NCI-H460 (cell line): ENCODE measurements around the gene KRT33B. TPM values are rescaled to one million over a fixed set of nuclear protein-coding genes. Genes with fewer than 3 reads are reported as not detected.
"Not testable (repeated sequence)": the region's sequence is repeated elsewhere in the genome, so short reads cannot be mapped to it uniquely, and the experiment has no call there.

Experiments used
- DNase-seq: peaks from one replicate; pipeline ENCODE4 v3.0.0-alpha.2; 2016; ENCODE audit warnings: low read depth; ENCODE audit errors: extremely low read depth
- total RNA-seq: library from RNA; depleted of rRNA; stranded (reverse); fragments of >200 nt; shearing (Covaris generic); gene quantifications from 2 replicates; pipeline ENCODE4 v1.2.3, GENCODE V29; 2014

The KRT33B gene
- total RNA-seq, 1 experiment from 2014 or later = not detected

GRCh38 chr17:41350381-41350878, 19.2 kb downstream of the KRT33B start, which contains the start of gene KRT33A:
KRT33A (minus strand) TSS chr17:41350828; CDS start chr17:41350767, 61 bp downstream.
- not testable (repeated sequence) for DNase-seq

DNA sequence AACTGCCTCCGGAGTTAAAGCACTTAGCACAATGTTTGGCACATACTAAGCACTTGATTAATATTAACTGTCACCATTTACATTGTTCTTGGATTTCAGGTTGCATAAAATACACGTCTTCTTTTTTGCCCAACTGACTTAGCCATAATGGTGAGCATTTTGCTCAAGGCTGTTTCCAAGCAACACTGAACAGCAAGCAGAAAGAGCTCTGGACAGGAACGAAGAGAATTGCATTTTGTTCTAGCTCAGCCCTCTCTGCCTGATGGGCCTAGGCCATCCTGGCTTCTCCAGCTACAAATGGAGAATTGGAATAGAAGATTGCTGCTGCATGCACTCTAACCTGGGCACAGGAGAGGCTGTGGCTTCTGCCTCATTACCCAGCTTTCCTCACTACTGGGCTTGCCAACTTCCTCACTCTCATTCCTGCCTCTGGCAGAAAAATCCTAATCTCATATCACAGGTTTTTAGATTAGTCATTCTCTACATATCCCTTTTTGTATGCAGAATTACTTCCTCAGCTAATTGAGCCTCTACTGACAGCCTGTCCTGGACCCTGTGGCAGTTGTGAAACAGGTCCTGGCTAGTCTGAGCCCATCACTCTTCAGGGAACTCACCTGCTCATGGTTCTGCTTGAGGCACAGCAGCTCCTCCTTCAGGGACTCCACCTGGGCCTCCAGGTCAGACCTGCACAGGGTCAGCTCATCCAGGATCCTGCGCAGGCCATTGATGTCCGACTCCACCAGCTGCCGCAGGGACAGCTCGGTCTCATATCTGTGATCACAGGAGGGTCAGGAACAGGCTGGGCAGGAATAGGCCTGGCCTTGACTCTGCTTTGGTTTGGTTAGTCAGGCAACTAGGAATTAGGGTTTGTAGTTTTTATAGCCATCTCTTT, 21.5 kb downstream of the KRT33B start:
- no peak for DNase-seq

DNA sequence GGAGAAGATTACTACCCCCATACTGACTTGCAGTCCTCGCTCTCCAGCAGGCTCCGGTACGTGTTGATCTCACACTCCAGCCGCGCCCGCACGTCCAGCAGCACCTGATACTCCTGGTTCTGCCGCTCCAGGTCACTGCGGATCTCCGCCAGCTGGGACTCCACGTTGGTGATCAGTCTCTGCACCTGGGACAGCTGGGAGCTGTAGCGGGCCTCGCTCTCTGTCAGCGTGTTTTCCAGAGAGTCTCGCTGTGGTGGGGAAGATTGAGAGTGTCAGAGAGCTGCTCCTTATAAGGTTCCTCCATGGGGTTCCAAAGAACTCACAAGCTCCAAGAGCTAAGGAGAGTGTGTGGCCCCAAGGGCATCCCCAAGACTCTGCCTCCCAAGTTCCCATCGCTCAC, 23.2 kb downstream of the KRT33B start:
- not testable (repeated sequence) for DNase-seq

GRCh38 chr17:41345992-41346391, 23.6 kb downstream of the KRT33B start:
- DNase-seq = no peak

DNA sequence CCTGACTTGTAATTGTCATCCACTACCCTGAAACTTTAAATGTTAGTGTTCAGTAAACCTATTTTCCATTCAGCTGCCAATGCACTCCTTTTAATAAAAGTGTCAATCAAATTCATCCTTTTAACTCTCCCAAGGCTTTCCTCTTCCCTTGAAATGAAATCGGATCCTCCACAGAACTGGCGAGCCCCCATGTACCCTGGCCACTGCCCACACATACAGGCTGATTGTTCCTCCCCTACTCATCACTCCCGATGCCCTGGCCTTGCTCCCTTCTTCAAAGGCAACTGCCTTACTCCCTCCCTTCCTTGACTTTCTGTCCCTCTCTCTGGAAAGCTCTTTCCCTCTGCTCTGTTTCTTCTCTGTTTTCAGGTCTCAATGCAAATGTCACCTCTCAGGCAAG, 26.6 kb downstream of the KRT33B start:
- DNase-seq = no peak

DNA sequence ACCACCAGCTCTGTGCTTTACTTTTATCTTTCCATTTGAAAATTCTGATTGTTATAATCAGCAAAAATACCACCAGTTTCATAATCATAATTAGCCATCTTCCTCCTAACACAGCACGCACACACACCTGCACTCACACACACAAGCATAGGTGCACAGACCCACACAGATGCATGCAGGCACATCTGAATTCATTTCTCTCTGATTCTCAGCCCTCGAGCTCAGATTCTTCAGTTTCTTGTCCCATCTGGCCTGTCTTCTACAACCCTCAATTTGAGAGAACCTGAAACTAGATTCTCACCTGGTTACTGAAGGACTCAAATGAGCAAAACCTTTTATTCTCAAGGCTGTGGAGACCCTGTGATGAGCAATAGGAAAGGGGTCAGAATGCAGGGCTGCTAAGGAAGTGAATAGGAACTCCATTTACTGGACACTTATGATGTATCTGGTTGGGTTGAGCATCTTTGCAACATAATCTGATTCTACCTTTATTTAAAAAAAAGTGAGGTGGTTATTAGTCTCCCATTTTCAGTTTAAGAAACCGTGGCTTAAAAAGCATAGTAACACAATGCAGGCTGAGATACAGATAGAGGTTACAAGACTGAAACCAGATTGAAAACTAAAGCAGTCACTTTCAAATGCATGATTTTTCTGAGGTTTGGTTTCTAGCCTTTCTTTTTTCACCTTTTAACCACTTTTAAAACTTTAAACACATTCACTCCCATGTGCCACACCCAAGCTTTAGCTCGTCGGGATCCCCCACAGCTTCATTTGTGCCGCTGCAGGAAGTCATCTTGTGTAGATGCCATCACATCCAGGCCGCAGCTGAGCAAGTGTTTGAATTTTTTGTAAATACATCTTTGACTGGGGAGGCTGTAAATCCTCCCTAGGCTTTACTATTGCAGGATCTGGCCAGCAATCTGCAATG, 28.4 kb downstream of the KRT33B start:
- no peak for DNase-seq

DNA sequence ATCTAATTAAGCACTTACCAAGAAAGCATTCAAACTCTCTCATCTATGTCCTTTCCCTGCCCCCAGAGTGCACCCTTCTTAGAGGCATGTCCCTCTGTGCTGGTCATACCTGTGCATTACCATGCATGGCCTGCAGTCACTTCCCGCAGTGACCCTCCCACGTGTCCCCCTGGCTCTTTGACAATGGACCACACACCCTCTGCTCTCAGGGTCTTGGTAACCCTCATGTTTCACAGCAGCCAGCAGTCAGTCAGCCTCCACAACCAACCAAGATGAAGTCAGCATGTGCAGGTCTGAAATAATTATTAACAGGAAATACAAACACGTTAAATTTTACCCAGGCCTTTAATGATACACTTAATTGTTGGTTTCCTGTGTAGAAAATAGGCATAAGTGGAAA, 29.1 kb downstream of the KRT33B start:
- no peak for DNase-seq

DNA sequence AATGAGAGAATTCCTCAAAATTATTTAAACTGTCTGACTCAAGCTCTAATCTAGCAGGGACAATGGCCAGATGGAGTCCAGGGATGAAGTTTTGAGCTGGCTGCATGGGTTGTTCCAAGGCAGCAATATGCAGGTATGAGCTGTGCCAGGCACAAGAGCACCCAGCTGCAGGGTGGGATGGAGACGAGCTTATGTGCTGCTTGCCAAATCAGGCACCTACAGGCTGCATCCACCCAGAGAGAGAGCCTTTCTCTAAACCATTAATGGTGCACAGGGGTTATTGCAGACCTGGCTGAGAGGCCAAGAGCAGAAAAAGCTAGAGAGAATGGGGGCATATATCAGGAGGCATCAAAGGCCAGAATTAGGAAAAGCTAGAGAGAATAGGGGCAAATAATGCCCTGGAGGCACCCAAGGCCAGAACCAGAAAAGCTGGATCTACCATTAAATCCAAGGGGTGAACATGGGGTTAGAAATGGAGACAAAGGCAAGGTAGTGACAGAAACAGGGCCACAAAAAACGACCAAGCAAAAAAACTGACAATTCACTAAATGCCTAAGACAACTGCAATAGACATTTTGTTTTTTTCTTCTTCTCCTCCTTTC, 29.9 kb downstream of the KRT33B start:
- DNase-seq = no peak

DNA sequence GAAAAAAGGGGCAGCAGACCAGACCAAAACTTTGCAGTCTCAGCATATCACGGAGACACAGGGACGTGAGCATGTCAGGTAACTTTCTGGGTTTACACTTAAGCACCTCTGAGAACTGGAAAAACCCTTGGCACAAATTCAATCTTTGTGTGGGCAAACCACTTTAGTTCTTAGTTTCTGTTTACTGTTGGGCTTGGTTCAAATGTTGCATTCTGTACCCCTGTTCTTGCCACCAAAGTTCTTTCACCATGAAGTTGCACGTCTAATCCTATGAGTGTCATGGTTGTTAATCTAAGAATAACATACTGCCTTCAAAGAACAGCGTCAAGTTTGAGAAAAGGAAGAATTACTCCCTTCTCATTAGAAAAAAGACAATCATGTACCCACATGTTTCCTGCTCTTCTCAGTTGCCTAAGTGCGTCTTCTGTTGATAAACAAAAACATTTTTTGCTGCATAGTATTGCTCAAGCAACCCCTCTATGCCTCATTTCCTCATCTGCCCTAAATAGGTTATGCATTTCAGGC, 30.6 kb downstream of the KRT33B start:
- DNase-seq = no peak

GRCh38 chr17:41335747-41336146, 33.9 kb downstream of the KRT33B start:
- no peak for DNase-seq

DNA sequence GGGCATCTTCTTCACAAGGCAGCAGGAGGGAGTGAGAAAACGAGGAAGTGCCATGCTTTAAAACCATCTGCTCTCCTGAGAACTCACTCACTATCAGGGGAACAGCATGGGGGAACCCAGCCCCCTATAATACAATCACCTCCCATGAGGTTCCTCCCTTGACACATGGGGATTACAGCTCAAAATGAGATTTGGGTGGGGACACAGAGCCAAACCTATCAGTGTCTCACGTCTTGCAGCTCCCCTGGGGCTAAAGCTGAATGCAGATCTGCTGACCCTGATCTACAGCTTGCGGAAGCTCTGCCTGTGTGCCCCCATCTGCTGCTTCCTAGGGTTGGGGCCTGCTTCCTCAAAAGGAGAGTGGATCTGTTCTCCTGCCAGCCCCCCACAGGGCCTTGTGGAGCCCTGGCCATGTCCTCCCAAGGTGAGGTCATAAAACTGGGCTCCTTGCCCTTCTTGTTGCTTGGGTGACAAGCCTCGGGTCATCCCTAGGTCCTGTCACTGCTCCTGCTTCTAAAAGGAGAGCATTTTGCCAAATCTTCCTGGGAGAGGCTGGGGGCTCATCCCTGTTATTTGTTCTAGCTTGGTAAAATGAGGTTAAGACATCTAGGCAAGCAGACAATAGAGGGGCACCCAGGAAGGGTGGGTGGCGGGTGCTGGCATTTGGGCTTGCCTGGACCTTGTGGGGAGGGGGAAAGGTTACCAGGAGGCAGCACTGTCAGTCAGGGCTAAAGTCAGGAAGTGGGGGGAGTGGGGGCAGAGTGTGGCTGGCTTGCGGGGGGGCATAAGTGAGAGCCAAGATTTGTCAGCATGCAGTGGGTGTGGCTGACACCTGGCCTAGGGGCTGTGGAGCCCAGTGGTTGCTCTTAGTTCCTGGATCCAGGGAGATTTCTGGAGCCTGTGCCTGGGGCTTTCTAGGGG, 35.0 kb downstream of the KRT33B start:
- DNase-seq = no peak

- DNase-seq = no peak
Observed at GRCh38 chr17:41333836-41334235, 35.8 kb downstream of the KRT33B start.

- DNase-seq = no peak
Observed at GRCh38 chr17:41333098-41333497, 36.5 kb downstream of the KRT33B start.

DNA sequence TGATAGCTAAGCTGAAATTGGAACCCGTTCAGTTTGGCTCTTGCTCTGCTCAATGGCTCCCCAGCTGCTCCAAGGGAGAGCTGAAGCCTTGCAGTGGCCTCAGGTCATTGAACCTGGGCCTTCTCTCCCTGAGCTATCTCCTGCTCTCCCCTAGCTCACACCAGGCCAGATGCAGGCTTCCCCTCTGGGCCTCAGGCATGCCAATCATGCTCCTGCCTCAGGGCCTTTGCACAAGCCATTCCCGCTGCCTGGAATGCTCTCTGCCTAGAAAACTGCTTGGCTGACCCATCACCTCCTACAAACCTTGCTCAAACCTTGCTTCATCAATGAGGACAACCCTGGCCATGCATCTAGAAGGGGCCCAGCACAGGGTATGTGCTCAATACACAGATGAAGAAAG, 37.4 kb downstream of the KRT33B start:
- no peak for DNase-seq

DNA sequence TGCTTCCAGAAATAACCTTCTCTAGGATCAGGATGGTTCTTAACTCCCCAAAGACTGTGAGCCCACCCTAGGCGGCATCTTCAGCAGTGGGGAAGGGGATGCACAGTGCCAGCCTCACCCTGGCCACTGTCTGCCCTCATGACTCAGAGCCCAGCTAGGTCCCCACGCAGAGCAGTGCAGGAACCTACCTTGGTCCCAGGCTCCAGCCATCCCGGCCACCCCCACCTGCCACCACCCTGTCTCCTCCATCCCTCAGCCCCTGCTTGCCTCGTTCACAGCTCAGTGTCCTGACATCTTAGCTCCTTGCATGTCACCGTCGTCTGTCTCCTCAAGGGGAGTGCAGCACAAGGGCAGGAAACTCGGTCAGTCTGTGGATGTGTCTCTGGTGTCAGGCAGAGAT, 38.0 kb downstream of the KRT33B start:
- DNase-seq = no peak

GRCh38 chr17:41329279-41329948, 40.2 kb downstream of the KRT33B start:
- peak; percentile 40 for DNase-seq

DNA sequence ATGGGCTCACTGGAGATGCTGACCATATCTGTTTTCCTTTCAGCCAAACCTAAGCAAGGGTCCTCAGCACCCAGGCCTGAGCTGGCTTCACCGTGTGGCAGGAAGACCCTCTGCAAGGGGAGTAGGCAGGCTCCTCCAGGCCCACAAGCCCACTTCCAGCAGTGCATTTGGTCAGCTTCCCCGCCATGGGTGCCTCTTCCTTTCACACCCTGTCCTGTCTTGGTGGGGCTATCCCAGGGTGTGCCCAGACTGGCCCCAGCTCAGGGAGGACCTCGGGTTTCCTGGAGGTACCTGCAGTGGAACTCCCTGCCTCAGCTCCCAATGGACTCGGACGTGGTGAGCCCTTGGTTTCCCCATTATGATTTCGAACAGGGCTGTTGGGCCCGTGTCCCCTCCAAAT, 41.4 kb downstream of the KRT33B start:
- no peak for DNase-seq

- DNase-seq = no peak
Observed at GRCh38 chr17:41327411-41328120, 42.0 kb downstream of the KRT33B start.
